Progenitor cell of endocrine pancreas (in vitro differentiated cells): Measurements from ENCODE around the gene MIGA2. TPM values are rescaled to one million over a fixed set of nuclear protein-coding genes. Genes with fewer than 3 reads are reported as not detected.
A peak's percentile ranks its signal among the peaks of the same experiment; 100 is the strongest.

Experiments
- DNase-seq: peaks from one replicate; pipeline ENCODE4 v3.0.0; 2021; ENCODE audit warnings: low spot score; ENCODE audit not compliant: unreplicated experiment
- H3K27ac Mint-ChIP-seq: 2 replicates; pipeline ENCODE4 v1.8.0; 2021; ENCODE audit warnings: mild to moderate bottlenecking, moderate library complexity, mixed read lengths
- H3K27me3 Mint-ChIP-seq: 2 replicates; pipeline ENCODE4 v1.8.0; 2021; ENCODE audit warnings: mixed read lengths
- H3K36me3 Mint-ChIP-seq: 2 replicates; pipeline ENCODE4 v1.8.0; 2022; ENCODE audit warnings: mixed read lengths; ENCODE audit not compliant: insufficient read depth
- H3K4me1 Mint-ChIP-seq: 2 replicates; pipeline ENCODE4 v1.8.0; 2021; ENCODE audit warnings: low read depth, mixed read lengths
- H3K4me3 Mint-ChIP-seq: 2 replicates; pipeline ENCODE4 v1.8.0; 2021; ENCODE audit warnings: low read depth, mild to moderate bottlenecking, moderate library complexity, mixed read lengths
- H3K9me3 Mint-ChIP-seq: 2 replicates; pipeline ENCODE4 v1.8.0; 2021; ENCODE audit warnings: low read depth, mixed read lengths
- total RNA-seq: library from RNA; stranded (reverse); gene quantifications from 2 replicates; pipeline ENCODE4 v1.2.1, GENCODE V29; 2021
- TF ChIP-seq, protein P1 (sequence below): fragments of 200-600 bp; sonication (generic); IDR thresholded peaks from one replicate; pipeline ENCODE4 v1.5.0; 2021; ENCODE audit warnings: antibody characterized with exemption, mild to moderate bottlenecking; ENCODE audit not compliant: unreplicated experiment

Gene MIGA2
- total RNA-seq, 1 donor from 2014 or later: 45.4 TPM

DNA sequence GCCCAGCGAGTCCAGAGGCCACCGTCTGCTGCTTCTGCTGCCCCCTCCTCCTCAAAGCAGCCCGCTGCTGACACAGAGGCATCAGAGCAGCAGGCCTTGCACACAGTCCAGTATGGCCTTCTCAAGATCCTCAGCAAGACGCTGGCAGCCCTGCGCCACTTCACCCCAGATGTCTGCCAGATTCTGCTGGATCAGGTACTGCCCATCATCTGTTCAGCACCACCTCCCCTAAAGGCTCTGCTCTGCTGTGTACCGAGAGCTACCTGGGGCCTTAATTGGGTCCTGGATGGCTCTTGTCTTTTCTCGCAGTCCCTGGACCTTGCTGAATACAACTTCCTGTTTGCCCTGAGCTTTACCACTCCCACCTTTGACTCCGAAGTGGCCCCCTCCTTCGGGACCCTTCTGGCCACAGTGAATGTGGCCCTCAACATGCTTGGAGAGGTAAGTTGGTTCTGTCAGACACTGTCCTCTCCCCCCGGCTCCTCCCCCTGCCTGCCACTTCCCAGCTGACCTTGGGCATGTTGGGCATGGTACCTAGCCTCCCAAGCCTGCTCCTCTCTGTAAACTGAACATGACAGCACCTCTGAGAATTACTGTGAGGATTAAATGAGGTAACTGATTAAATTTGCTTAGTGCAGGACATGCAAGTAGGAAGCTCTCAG is 31.0 kb upstream of the MIGA2 start:
- no peaks in the 10 kb centered on the region for H3K27me3 Mint-ChIP-seq

GRCh38 chr9:129006328-129007034 is 29.9 kb upstream of the MIGA2 start:
- Mint-ChIP-seq H3K36me3 (peaks cover 12% of the 10 kb centered on the region), H3K9me3 (no peaks in the 10 kb centered on the region), H3K4me3 (no peak overlapping the region), H3K4me1 (no peaks in the 10 kb centered on the region), H3K27me3 (no peaks in the 10 kb centered on the region), H3K27ac (peak overlapping the region; percentile 92)
- TF ChIP-seq, protein P1, sequence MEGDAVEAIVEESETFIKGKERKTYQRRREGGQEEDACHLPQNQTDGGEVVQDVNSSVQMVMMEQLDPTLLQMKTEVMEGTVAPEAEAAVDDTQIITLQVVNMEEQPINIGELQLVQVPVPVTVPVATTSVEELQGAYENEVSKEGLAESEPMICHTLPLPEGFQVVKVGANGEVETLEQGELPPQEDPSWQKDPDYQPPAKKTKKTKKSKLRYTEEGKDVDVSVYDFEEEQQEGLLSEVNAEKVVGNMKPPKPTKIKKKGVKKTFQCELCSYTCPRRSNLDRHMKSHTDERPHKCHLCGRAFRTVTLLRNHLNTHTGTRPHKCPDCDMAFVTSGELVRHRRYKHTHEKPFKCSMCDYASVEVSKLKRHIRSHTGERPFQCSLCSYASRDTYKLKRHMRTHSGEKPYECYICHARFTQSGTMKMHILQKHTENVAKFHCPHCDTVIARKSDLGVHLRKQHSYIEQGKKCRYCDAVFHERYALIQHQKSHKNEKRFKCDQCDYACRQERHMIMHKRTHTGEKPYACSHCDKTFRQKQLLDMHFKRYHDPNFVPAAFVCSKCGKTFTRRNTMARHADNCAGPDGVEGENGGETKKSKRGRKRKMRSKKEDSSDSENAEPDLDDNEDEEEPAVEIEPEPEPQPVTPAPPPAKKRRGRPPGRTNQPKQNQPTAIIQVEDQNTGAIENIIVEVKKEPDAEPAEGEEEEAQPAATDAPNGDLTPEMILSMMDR: peak; percentile 81
- peak; percentile 56 for DNase-seq

More for the DNA sequence above, 31.0 kb upstream of the MIGA2 start:
- H3K36me3 Mint-ChIP-seq: peaks cover 14% of the 10 kb centered on the region
- TF ChIP-seq, protein P1: no peak
- no peak overlapping the region for H3K4me3 Mint-ChIP-seq
- no peak for DNase-seq
- peak overlapping the region; percentile 55 for H3K27ac Mint-ChIP-seq
- no peaks in the 10 kb centered on the region for H3K4me1 Mint-ChIP-seq
- H3K9me3 Mint-ChIP-seq: no peaks in the 10 kb centered on the region

- Mint-ChIP-seq H3K4me3 (no peak overlapping the region), H3K27ac (peak overlapping the region; percentile 33), H3K36me3 (peaks cover 9% of the 10 kb centered on the region), H3K27me3 (no peaks in the 10 kb centered on the region), H3K9me3 (no peaks in the 10 kb centered on the region), H3K4me1 (no peaks in the 10 kb centered on the region)
- no peak for DNase-seq
- TF ChIP-seq, protein P1: no peak
These were observed 29.2 kb upstream of the MIGA2 start for GRCh38 chr9:129007035-129007765.

GRCh38 chr9:129007766-129008468 is 28.5 kb upstream of the MIGA2 start:
- H3K27ac Mint-ChIP-seq: peak overlapping the region; percentile 33
- no peak for DNase-seq
- TF ChIP-seq, protein P1: no peak
- H3K27me3 Mint-ChIP-seq: no peaks in the 10 kb centered on the region
- peaks cover 7% of the 10 kb centered on the region for H3K36me3 Mint-ChIP-seq
- no peaks in the 10 kb centered on the region for H3K4me1 Mint-ChIP-seq
- no peak overlapping the region for H3K4me3 Mint-ChIP-seq
- H3K9me3 Mint-ChIP-seq: no peaks in the 10 kb centered on the region
